Neural cell (in vitro differentiated cells): ENCODE data around the gene MYBPHL.

Source experiments
- EP300 ChIP-seq: fragments of 450-650 bp; conservative IDR thresholded peaks from 2 replicates; pipeline ENCODE4 v1.6.1; 2014; ENCODE audit warnings: antibody characterized with exemption, mild to moderate bottlenecking, moderate library complexity; ENCODE audit not compliant: poor library complexity, severe bottlenecking
- EZH2 ChIP-seq: fragments of 200-600, 300-800 bp; shearing (Covaris generic), sonication (generic); IDR thresholded peaks from 2 replicates; pipeline ENCODE4 v1.6.1; 2014; ENCODE audit warnings: antibody characterized with exemption, low read length, borderline replicate concordance, mild to moderate bottlenecking; ENCODE audit not compliant: insufficient read depth, poor library complexity, severe bottlenecking
- POLR2AphosphoS5 ChIP-seq: IDR thresholded peaks from 2 replicates; pipeline ENCODE4 v1.6.1; 2012
- RAD21 ChIP-seq: fragments of 450-650 bp; conservative IDR thresholded peaks from 2 replicates; pipeline ENCODE4 v1.6.1; 2014; ENCODE audit warnings: antibody characterized with exemption, mild to moderate bottlenecking, moderate library complexity
- SMC3 ChIP-seq: fragments of 450-650 bp; conservative IDR thresholded peaks from 2 replicates; pipeline ENCODE4 v1.6.1; 2014; ENCODE audit warnings: antibody characterized with exemption, mild to moderate bottlenecking, moderate library complexity; ENCODE audit not compliant: poor library complexity
- TAF1 ChIP-seq: IDR thresholded peaks from 2 replicates; pipeline ENCODE4 v1.6.1; 2012; ENCODE audit warnings: low read depth
- TF ChIP-seq, protein P1 (sequence below): fragments of 450-650 bp; IDR thresholded peaks from 2 replicates; pipeline ENCODE4 v1.5.1; 2014; ENCODE audit warnings: antibody characterized with exemption, mild to moderate bottlenecking, moderate library complexity; ENCODE audit not compliant: poor library complexity, severe bottlenecking
- TF ChIP-seq, protein P2 (sequence below): IDR thresholded peaks from 2 replicates; pipeline ENCODE4 v1.6.1; 2012; ENCODE audit warnings: borderline replicate concordance

DNA sequence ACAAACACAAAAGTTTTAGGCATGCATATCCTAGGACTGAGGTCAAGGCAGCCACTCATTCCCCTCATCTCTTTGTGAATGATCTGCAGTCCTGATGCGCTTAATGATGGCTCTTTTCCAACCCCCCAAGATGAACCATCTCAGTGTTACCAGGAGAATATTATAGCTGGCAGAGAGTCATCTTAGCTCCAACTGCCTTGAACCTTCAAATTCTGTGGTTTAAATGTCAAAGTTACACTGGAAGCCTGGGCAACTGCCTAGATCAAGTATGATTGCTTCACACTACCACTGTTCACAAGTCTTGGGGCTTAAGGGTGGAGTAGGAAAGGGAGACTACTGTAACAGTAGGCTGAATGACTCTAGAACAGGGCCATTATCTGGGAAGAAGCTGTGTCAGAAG lies 8.0 kb upstream of the MYBPHL start:
- TF ChIP-seq EP300 (no peak), TAF1 (no peak), POLR2AphosphoS5 (no peak), SMC3 (no peak), EZH2 (no peak), RAD21 (no peak)
- TF ChIP-seq, protein P1, sequence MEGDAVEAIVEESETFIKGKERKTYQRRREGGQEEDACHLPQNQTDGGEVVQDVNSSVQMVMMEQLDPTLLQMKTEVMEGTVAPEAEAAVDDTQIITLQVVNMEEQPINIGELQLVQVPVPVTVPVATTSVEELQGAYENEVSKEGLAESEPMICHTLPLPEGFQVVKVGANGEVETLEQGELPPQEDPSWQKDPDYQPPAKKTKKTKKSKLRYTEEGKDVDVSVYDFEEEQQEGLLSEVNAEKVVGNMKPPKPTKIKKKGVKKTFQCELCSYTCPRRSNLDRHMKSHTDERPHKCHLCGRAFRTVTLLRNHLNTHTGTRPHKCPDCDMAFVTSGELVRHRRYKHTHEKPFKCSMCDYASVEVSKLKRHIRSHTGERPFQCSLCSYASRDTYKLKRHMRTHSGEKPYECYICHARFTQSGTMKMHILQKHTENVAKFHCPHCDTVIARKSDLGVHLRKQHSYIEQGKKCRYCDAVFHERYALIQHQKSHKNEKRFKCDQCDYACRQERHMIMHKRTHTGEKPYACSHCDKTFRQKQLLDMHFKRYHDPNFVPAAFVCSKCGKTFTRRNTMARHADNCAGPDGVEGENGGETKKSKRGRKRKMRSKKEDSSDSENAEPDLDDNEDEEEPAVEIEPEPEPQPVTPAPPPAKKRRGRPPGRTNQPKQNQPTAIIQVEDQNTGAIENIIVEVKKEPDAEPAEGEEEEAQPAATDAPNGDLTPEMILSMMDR, result no peak
- TF ChIP-seq, protein P2, sequence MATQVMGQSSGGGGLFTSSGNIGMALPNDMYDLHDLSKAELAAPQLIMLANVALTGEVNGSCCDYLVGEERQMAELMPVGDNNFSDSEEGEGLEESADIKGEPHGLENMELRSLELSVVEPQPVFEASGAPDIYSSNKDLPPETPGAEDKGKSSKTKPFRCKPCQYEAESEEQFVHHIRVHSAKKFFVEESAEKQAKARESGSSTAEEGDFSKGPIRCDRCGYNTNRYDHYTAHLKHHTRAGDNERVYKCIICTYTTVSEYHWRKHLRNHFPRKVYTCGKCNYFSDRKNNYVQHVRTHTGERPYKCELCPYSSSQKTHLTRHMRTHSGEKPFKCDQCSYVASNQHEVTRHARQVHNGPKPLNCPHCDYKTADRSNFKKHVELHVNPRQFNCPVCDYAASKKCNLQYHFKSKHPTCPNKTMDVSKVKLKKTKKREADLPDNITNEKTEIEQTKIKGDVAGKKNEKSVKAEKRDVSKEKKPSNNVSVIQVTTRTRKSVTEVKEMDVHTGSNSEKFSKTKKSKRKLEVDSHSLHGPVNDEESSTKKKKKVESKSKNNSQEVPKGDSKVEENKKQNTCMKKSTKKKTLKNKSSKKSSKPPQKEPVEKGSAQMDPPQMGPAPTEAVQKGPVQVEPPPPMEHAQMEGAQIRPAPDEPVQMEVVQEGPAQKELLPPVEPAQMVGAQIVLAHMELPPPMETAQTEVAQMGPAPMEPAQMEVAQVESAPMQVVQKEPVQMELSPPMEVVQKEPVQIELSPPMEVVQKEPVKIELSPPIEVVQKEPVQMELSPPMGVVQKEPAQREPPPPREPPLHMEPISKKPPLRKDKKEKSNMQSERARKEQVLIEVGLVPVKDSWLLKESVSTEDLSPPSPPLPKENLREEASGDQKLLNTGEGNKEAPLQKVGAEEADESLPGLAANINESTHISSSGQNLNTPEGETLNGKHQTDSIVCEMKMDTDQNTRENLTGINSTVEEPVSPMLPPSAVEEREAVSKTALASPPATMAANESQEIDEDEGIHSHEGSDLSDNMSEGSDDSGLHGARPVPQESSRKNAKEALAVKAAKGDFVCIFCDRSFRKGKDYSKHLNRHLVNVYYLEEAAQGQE, result no peak
